Raji (cell line): Measurements from ENCODE around the gene MRC1.

ENCODE experiments used
- POLR2A ChIP-seq: IDR thresholded peaks from 2 replicates; pipeline ENCODE4 v1.6.1; 2011; ENCODE audit warnings: low read depth, low read length, control low read depth; ENCODE audit not compliant: insufficient read depth

MRC1 gene

GRCh38 chr10:17954861-17955260, 145.7 kb downstream of the MRC1 start:
- no peak for TF ChIP-seq POLR2A

GRCh38 chr10:17958049-17958448, 148.9 kb downstream of the MRC1 start:
- no peak for TF ChIP-seq POLR2A

- TF ChIP-seq POLR2A: no peak
Measured at GRCh38 chr10:17959870-17960269, 150.7 kb downstream of the MRC1 start.
